COR-L47 (cell line): ENCODE measurements around the gene KRTAP10-1.

ENCODE experiments used
- DNase-seq: peaks from one replicate; lab custom pipeline; 2025; lab: John Stamatoyannopoulos, UW

Gene KRTAP10-1

DNA sequence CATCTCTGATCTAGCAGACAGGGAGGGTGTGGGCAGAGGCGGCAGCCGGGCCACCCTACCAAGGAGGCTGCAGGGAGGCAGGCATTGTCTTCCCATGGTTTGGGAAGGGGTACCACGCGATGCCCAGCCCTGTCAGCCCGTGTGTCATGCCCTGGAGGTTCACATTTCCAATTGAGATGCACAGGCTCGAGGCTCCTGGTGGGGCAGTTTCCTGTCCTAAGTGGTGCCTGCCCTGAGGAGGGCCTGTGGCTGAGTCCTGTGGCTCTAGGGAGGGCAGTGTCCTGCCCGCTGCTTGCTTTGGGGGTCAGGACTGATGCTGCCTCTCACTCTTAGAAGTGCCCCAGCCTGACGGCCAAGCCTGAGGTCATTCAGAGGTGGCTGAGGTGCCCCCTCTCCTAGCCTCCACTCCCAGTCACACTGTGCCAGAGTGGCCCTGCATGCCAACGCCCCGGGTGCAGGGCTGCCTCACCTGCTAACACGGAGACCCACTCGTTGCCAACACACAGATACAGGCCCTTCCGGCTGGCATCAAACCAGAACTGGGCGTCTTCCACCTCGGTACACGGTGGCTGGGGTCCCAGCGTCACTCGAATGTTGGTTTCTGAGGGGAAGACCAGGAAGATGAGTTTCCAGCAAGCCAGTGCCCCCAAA is 11.9 kb downstream of the KRTAP10-1 start:
- no peak for DNase-seq

DNA sequence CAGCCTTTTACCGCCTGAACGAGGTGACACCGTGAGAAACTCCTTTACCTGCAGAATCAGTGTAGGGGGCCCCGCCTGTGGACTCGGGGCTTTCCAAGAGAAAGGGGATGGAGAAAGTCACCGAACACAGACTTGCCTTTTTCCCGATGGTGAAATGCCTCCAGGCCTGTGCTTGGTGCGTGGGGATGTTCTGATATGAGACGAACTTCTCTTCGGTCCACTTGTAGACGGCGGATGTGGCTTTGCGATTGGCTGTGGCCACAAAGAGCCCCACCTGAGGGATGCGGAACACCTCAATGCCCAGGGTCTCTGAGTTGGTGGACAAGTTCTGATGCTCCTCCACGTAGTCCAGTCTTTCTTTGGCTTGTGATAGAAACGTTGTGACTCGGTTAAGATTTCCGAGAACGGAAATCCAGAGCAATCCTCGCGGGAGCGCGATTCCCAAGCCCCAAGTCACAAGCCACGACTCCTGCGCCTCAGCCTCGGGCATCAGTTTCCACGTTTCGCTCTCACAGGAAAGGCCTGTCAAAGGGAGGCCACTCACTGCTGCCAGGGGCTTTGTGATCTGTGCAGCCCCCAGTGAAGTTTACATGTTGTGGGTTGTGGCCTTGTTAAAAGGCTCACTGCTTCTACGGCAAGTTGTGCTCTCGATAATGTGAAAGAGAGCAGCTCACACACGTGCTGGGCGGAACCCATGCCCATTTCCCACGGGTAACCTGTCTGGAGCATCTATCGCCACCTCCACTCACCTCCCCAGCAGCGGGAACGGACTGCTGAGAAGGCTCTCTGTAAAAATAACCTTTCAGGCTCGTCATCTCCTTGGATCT is 12.6 kb downstream of the KRTAP10-1 start:
- no peak for DNase-seq

DNA sequence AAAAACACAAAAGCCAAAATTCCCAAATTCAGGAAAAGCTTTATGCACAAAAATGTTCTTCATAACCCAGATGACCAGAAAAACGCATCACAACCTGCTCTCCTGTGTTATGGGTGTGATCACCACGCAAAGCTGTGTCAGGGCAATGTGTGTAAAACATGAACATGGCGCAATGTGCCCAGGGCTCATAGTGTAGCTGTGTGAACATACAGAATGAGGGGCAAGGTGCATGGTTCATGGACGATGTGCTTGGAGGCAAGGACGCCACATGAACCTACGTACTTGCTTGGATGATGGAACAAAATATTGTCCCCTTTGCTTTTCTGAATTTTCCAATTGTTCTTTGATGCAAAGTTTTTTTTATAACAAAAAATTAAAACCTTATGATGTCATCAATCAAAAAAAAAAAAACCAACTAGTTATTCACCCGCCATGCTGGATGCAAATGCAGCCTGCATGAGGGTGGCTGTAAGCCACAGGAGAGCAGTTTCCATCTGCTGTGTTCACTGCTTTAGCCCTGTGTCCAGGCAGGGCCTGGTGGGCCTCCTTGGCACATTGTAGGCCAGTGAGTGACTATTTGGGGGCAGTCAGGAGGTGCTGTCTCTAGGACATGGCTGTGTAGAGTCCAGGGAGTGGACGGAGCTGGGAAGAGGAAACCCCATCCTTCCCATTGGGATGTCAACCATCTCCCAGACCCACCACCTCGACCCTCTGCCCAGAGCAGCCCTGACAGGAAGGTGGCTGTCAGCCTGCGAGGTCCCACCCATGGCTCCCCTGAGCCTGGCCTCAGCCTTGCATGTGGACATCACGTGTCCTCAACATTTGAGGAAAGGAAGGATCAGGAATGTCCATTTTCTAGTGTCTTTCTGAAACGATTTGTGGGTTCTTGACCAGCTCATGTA is 13.6 kb downstream of the KRTAP10-1 start:
- DNase-seq: no peak

DNA sequence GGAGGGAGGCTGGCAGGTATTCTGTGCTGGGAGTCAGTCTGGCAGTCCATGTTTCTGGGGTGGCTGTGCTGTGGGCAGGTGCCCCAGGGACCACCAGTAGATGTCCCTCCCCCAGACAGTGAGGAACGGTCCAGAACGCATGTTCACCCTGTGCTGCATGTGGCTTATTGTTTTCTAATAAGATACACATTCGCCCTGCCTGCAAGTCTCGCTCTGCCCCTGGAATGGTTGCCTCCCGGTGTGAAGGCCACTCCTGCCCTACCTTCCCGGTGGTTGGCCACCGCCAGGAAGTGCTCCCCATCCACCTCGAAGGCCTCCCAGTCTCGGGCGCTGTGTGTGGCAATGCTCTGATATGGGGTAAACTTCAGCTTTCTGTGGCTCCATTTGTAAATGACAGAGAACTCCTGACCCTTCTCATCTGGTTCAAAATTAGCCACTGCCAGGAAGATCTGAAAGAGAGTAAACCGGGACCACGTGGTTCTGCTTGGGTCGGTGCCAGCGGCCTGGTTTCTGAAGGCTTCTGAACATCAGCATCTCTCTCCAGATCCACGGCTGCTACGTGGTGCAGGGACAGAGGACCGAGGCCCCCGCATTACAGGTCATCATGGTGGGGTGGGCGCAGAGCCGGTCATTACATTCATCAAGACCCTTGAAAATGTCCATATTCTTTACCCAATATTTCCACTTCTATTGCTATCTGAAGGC is 14.5 kb downstream of the KRTAP10-1 start:
- no peak for DNase-seq

GRCh38 chr21:44524414-44525371 is 15.3 kb downstream of the KRTAP10-1 start:
- DNase-seq: no peak

DNA sequence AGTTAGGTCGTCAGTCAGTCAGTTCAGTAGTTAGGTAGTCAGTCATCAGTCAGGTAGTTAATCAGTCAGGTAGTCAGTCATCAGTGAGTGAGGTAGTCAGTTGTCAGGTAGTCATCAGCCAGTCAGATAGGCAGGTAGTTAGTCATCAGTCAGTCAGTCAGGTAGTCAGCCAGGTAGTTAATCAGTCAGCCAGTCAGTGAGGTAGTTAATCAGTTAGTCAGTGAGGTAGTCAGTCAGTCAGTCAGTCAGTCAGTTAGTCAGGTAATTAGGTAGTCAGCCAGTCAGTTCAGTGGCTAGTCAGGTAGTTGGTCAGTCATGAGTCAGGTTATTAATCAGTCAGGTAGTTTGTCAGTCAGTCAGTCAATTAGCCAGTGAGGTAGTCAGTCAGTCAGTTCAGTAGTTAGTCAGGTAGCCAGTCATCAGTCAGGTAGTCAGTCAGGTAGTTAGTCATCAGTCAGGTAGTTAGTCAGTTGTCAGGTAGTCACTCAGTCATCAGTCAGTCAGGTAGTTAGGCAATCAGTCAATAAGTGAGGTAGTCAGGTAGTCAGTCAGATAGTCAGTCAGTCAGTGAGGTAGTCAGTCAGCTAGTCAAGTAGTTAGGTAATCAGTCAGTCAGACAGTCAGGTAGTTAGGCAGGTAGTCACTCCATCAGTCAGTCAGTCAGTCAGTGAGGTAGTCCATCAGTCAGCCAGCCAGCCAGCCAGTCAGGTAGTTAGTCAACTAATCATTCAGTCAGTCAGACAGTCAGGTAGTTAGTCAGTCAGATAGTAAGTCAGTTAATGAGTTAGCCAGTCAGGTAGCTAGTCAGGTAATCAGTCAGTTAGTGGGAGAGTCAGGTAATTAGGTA is 16.2 kb downstream of the KRTAP10-1 start:
- no peak for DNase-seq

DNA sequence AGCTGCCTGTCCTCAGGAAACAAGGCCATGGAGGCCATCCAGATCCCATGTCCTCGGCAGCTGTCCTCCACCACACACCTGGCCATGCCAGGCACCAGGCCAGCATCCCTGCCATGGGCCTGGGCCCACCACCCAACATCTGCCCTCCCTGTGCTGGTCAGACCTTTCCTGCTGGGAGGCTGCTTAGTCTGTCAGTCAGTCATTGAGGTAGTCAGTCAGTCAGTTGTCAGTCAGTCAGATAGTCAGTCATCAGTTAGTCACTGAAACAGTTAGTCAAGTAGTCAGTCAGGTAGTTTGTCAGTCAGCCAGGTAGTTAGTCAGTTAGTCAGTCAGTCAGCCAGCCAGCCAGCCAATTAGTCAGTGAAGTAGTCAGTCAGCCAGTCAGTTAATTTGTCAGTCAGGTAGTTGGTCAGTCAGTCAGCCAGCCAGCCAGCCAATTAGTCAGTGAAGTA is 17.2 kb downstream of the KRTAP10-1 start:
- no peak for DNase-seq

- DNase-seq: no peak
Measured at GRCh38 chr21:44521928-44522752, 17.9 kb downstream of the KRTAP10-1 start.

- no peak for DNase-seq
Measured at GRCh38 chr21:44521301-44521927, 18.6 kb downstream of the KRTAP10-1 start.

DNA sequence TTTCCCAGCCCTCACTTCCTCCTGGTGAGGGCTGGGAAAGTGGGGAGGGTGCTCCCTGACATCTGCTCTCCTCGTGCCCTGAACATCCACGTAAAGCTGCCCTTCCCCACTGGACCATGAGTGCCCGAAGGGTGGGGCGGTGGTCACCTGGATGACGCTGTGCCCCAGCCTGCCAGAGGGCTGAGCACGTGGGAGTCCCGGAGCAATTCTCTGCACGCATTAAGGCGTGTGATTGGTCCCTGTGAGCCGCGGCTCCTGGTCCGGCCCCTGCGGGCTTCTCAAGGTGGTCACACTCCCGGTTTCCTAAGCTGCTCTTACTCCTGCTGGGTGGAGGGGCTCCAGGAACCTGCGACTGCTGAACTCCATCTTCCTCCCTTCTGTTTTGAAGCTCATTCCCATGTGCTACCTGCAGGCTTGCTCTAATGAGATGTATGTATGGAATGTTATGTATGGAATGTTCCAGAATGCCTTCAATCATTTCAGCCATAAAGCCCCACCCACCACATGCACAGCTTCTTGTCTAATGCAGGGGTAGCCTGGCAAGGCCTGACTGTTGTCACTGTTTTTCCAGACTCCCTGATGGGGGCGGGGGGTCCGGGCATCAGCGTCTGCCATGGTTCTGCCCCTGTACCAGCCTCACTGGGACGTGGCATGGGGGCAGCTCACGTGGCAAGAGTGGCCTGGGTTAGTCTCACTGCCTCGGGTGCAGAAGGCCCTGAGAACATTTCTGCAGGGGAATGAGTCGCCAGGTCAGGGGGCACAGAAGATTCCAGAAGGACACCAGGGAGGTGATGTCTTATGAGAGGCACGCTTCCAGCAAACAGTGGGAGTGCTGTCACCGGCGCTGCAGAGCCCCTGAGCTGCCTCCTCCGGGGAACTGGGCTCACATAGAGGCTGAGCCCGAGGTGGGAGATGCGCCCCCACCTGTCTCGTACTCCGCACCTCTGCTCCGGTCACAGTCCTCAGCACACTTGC is 19.4 kb downstream of the KRTAP10-1 start:
- no peak for DNase-seq

GRCh38 chr21:44519346-44520325 is 20.4 kb downstream of the KRTAP10-1 start:
- DNase-seq: no peak

GRCh38 chr21:44518686-44519085 is 21.3 kb downstream of the KRTAP10-1 start:
- DNase-seq: no peak

DNA sequence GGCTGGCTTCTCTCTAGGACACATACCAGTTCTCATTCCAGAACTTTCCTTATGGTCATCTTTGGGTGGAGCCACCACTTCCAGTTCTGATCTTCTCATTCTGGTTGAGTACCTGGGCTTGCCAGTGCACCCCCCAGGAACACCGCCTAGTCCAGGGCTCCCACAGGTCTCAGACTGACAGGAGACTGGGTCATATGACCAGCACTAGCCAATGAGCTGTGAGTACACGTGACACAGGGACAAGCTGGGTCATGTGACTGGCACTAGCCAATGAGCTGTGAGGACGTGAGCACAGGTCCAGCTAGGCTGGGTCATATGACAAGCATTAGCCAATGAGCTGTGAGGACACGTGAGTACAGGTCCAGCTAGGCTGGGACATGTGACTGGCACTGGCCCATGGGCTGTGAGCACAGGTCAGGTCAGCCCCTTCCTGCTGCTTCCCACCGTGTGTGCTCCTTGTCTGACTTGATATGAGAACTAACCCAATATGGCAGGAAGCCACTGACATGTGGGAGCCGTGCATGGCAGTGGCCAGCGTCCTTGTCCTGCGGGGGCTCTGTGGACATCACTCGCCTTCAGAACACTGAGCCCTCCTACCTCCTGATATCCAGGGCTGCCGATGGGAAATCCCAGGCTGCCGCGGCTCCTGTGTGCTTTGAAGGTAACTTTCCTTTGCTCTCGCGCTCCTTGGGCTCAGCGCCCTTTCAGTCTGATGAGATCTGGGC is 22.7 kb downstream of the KRTAP10-1 start:
- DNase-seq: no peak

- DNase-seq: no peak
Measured at GRCh38 chr21:44516828-44517174, 23.2 kb downstream of the KRTAP10-1 start.

- DNase-seq: no peak
Measured at GRCh38 chr21:44516342-44516741, 23.7 kb downstream of the KRTAP10-1 start.
